Measurements from ENCODE around the gene IL1R2.

Gene IL1R2

DNA sequence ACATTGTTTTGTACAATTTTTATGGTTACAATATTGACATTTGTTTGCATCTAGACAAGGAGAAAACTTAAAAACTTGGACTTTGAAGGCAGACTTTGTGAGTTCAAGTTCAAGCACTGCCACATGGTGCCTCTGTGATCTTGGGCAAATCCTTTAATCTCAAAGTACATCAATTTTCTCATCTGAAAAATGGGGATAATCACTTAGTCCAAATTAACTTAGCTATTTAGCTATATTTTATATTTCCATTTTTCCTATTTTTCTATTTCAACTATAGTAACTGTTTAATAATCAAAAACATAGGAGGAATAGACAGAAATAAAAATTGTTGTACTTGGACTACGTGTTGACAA, 38.7 kb downstream of the IL1R2 start:
- DNase-seq: no peak
- in situ Hi-C loops (cut with HindIII; ENCODE audit: low pct_ligation_motif_present, low pct_unique_long_range_greater_than_20kb, low sequenced_read_pairs): no loop called here

DNA sequence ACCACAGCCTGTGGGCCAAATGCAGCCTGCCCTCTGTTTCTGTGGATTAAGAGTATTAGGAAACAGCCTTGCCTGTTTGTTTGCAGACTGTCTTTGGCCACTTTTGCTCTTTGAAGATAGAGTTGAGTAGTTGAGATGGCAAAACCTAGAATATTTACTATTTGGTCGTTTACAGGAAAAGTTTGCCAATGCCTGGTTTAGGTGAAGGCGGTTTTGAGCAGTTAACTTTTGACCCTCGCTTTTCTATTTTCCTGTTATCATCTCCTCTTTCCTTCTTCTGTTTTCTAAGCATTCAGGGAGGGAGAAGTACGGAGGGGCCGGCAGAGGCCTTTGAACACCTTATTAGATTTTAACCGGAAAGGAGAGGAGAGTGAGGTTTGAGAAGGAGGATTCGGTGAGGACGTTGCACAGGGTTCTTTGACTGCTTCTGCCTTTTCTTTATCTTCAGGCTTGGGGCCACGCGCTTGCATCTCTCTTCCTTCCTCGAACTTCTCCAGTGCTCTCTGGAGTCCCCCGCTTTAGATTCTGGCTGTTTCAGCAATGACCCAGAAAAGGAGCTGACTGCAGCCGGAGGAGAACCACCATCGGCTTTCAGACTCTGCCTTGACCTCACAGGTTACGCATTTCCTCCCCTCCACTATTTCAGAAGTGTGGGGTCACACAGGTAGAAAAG, 39.2 kb downstream of the IL1R2 start:
- DNase-seq: no peak

GRCh38 chr2:102032368-102033030, 40.7 kb downstream of the IL1R2 start:
- no peak for DNase-seq
- in situ Hi-C loops (cut with HindIII; ENCODE audit: low pct_ligation_motif_present, low pct_unique_long_range_greater_than_20kb, low sequenced_read_pairs): no loop called here

More for the DNA sequence above, 39.2 kb downstream of the IL1R2 start:
- in situ Hi-C loops (cut with HindIII; ENCODE audit: low pct_ligation_motif_present, low pct_unique_long_range_greater_than_20kb, low sequenced_read_pairs): no loop called here

GRCh38 chr2:102033031-102033749, 41.4 kb downstream of the IL1R2 start:
- in situ Hi-C loops (cut with HindIII; ENCODE audit: low pct_ligation_motif_present, low pct_unique_long_range_greater_than_20kb, low sequenced_read_pairs): no loop called here
- peak; percentile 93 for DNase-seq

DNA sequence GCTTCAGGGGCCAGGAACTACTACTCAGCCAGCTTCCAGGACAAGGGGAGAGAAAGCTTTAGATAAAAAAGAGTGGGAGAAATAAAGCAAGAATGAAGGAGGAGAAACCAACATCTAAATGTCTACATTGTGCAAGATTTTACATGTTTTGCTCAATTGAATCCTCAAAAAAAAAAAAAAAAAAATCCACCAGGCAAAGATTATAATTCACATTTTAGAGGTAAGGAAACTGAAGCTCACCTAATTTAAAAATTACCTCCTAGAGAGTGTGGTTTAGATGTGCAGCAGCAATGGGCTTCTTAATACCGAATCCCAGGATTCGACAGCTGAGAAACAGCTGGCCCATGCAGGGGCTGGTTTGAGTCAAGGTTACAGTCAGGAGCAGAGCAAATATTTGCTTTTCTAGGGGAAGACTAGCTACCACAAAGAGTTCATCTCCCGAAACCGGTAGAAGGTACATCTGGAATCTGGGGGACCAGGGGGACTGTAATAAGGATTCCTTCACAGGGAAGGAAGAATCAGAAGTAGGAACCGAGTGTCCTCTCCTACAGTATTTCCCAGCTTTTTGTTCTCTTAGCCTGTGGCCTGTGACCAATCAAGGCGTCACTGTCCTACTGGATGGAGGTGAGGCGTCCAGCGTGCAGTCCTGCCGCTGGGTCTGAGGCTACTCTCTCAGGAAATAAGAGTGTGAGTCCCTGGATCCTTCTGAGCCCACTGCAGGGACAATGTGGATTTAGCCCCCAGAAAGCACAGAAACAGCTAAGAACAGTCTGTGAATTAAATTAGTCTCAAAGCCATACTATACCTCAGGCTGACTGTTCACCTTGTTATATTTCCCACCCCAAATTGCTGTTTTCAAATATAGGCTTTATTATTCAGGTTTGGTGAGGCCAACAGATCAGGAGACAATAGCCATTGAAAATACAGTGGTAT, 42.3 kb downstream of the IL1R2 start:
- DNase-seq: no peak

DNA sequence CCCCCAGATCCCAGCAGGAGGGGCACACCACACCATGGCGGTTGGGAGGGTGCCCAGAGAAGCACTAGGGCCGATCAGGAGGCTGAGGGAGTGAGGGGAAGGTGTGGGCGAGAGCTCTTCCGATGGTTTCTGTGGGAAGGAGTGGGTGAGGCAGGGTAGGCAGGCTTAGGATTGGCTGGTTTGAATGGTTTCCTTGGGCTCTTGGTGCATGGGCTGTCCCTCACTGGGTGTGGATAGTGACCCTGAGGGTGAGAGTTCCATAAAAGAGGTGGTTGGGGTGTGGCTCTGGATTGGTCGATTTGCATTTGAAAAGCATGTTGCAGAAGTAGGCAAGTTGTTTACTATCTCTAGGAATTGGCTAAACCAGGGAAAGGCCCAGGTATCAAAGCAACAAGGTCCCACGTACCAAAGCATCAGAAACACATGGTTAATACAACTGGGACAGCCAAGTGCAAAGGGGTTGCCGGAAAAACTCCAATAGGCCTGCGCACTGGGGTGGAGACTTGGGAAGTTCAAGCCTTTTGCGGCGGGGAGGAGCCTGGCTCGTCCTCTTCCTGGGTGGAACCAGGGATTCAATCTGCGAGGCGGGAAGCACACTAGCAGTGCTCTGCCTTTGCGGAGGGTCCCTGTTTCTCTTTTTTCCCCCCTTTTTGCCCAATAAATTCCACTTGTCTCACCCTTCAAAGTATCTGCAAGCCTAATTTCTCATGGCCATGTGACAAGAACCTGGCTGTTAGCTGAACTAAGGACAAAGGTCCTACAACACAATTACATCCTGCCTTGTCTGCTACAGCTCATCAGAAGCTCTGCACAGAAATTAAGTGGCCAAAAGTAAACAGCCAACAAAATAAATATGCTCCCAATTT, 43.2 kb downstream of the IL1R2 start:
- in situ Hi-C loops (cut with HindIII; ENCODE audit: low pct_ligation_motif_present, low pct_unique_long_range_greater_than_20kb, low sequenced_read_pairs): no loop called here

More for the DNA sequence above, 42.3 kb downstream of the IL1R2 start:
- in situ Hi-C loops (cut with HindIII; ENCODE audit: low pct_ligation_motif_present, low pct_unique_long_range_greater_than_20kb, low sequenced_read_pairs): no loop called here

DNA sequence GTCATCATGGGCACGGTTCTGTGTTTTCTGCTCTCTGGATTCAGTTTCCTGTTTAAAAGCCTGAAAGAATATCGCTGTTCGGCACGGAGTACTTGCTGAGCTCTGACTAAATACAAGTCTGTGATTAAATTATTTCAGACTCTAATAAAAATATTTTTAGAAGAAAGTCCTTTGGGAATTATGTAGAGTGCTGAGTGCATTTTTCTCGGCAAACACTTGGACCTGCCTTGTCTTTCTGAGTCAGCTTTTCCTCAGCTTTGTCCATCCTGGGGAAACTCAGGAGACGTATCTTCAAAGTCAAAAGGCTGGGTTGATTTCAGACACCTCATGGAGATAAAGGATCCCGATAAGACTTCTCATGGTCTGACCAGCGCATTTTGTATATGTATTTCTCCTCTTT, 45.9 kb downstream of the IL1R2 start:
- DNase-seq: no peak
- in situ Hi-C loops (cut with HindIII; ENCODE audit: low pct_ligation_motif_present, low pct_unique_long_range_greater_than_20kb, low sequenced_read_pairs): no loop called here

More for the DNA sequence above, 43.2 kb downstream of the IL1R2 start:
- DNase-seq: no peak

GRCh38 chr2:102040229-102040628, 48.5 kb downstream of the IL1R2 start:
- in situ Hi-C loops (cut with HindIII; ENCODE audit: low pct_ligation_motif_present, low pct_unique_long_range_greater_than_20kb, low sequenced_read_pairs): no loop called here

GRCh38 chr2:102041351-102041750, 49.6 kb downstream of the IL1R2 start:
- in situ Hi-C loops (cut with HindIII; ENCODE audit: low pct_ligation_motif_present, low pct_unique_long_range_greater_than_20kb, low sequenced_read_pairs): no loop called here
- no peak for DNase-seq

More at GRCh38 chr2:102040229-102040628, 48.5 kb downstream of the IL1R2 start:
- DNase-seq: no peak

DNA sequence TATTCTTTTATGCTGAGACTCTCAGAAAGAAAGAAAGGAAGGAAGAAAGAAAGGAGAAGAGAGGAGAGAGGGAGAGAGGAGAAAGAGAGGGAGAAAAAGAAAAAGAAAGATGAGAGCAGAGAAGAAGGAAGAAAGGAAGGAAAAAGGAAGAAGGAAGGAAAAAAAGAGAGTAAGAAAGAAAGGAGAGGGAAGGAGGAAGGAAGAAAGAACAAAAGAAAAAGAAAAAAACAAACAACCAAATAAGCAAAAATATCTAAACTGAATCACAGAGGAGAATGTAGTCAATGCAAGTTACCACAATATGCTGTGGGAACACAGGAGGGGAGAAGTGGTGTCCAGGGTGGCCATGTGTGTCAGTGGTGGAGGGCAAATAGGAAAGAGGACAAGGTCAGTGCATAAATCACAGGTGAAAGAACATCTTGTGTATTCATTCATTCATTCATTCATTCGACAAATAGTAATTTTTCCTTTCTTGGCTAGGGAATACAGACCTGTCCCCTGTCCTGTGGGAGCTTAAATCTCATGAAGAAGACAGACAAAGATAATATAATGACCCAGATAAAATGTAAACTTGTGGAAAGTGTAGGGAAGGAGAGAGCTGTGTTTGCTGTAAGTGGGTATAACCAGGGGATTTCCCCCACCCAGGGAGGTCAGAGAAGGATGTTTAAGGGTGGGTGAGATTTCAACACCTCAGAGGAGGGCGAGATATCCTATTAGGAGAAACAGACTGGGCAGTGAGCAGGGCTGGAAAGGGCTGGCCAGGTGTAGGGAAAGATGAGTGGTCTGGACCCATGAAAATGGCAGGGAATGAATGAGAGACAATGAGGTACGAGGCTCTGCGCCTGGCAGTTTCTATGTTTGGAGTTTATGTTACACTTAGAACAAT, 50.7 kb downstream of the IL1R2 start:
- in situ Hi-C loops (cut with HindIII; ENCODE audit: low pct_ligation_motif_present, low pct_unique_long_range_greater_than_20kb, low sequenced_read_pairs): no loop called here
- no peak for DNase-seq

GRCh38 chr2:102043560-102043959, 51.8 kb downstream of the IL1R2 start:
- no peak for DNase-seq
- in situ Hi-C loops (cut with HindIII; ENCODE audit: low pct_ligation_motif_present, low pct_unique_long_range_greater_than_20kb, low sequenced_read_pairs): no loop called here

GRCh38 chr2:102044235-102044896, 52.6 kb downstream of the IL1R2 start:
- in situ Hi-C loops (cut with HindIII; ENCODE audit: low pct_ligation_motif_present, low pct_unique_long_range_greater_than_20kb, low sequenced_read_pairs): no loop called here
- DNase-seq: no peak

DNA sequence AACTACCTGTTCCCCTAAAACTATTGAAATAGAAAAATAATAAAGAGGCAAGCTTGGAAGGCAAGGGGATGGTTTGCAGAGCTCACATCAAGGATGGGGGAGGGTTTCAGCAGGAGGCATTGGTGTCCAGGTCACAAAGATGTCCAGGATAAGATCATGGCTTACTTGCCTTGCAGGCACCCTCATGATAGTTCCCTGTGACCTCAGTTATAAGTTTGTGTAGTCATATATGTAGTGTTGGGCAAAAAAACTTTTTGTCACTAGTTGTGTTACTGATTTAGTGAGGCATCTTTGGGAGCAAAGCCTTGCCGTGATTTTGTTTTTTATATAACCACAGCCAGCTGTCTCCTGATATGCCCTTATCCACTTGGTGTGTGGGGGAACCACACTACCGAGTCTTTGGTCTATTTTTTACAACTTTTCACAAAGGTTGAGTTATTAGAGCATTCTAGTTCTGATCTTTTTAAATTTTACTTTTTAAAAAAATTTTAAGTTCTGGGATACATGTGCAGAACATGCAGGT, 53.3 kb downstream of the IL1R2 start:
- DNase-seq: no peak
- in situ Hi-C loops (cut with HindIII; ENCODE audit: low pct_ligation_motif_present, low pct_unique_long_range_greater_than_20kb, low sequenced_read_pairs): no loop called here

DNA sequence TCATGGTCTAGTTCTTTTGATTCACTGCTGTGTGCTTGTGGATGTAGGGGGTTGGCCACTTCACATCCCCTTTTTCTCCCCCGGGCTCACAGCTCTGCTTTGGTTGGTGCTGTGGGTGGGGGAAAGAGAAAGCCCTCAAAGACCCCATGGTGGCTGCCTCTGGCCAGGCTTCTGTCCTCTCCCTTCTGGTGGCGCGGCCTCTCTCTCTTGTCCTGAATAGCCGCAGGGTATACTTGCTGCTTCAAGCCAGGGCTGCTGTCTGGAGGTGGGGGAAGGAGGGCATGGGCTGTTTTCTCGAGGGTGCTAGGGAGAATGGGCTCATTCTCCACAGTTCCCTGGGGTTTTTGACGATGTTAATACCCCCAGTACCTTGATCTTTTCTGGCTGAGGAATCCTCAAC, 53.9 kb downstream of the IL1R2 start:
- DNase-seq: no peak
- in situ Hi-C loops (cut with HindIII; ENCODE audit: low pct_ligation_motif_present, low pct_unique_long_range_greater_than_20kb, low sequenced_read_pairs): no loop called here

DNA sequence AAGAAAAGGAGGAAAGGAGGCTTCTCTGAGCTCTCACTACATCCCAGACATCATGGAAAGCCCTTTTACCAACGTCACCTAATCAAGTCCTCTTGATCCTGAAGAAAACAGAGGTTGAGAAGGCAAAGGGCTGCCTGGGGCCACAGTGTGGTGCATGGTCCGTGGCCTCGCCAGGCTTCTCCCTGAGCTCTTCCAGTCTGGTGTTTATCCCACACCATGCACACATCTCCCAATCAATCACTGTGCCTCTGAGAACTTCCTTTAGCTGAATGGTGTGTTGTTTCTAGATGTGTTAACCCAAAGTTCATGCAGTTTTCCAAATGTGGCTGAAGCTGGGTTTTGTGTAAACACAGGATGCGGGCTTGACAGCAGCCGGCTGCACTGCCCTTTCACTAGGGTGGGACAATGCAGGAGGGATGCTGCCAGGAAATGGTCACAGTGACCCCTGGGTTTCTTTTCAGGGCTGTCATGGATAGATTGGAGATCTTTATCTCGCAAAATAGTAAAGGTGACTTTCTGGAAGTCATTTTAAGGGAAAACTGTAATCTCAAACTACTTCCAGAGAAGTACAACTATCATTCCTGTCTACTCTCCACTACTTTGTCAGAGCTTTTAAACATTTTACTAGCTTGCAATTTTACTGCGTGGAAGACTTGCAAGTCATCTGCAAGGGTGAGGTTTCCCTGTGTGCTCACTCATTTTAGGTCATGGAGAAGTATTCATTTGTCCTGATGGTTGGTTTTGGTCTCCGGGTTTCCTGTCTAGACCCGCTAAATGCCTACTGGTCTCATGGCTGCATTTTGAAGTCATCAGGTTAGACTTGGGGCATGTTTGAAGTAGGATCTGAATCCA, 54.6 kb downstream of the IL1R2 start:
- DNase-seq: no peak
- in situ Hi-C loops (cut with HindIII; ENCODE audit: low pct_ligation_motif_present, low pct_unique_long_range_greater_than_20kb, low sequenced_read_pairs): no loop called here
